ENCODE measurements around the gene MBD4.
"Not testable (repeated sequence)": the region's sequence is repeated elsewhere in the genome, so short reads cannot be mapped to it uniquely, and the experiment has no call there.

MBD4 gene

DNA sequence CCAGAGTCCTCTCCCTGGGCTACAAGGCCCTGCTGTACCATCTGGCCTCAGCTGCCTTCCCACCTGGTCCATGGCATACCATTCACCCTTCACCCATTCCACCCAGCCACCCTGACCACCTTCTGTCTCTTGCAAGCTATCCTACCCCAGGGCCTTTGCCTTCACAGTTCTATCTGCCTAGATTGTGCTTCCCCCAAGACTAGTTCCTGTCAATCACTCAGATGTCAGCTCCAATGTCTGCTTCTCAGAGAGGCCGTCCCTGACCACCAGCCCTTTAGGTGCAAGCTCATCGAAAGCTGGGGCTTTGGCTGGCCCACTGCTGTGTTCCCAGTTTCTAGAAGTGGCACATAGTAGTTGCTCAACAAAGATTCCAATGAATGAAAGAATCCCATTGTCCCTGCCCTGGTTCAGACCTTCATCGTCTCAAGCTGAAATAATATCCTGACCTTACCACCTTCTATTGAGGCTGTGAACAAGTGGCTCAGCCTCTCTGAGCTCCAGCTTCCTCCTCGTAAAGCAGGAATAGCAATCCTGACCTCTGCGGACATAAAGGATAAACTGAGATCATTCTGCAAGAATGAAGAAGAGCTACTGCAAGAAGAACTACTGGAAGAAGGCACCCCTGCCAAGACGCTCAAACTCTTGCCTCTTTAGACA lies 27.1 kb downstream of the MBD4 start:
- DNase-seq (ENCODE audit: low spot score): no peak
- no peak for FAIRE-seq

DNA sequence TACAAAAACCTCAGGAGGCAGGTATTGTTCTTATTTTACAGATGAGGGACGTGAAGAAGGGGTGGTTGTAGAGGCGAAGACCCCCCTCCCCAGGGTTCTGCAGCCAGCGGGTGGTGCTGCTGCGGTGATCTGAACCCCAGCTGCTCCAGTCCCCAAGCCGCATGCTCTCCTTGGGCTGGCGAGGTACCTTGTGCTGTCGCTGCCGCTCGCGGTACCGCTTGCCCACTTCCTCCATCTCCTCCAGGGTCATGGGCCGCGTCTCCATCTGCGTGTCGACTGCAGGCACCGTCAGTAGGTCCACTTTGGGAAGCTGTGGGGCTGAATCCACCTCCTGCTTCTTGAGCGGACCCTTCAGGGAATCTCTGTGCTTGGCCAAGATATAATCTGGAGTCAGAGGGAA lies 28.8 kb downstream of the MBD4 start:
- FAIRE-seq: no peak
- no peak for DNase-seq (ENCODE audit: low spot score)

GRCh38 chr3:129409541-129409940 lies 30.2 kb downstream of the MBD4 start:
- FAIRE-seq (no peak), DNase-seq (ENCODE audit: low spot score) (no peak)

DNA sequence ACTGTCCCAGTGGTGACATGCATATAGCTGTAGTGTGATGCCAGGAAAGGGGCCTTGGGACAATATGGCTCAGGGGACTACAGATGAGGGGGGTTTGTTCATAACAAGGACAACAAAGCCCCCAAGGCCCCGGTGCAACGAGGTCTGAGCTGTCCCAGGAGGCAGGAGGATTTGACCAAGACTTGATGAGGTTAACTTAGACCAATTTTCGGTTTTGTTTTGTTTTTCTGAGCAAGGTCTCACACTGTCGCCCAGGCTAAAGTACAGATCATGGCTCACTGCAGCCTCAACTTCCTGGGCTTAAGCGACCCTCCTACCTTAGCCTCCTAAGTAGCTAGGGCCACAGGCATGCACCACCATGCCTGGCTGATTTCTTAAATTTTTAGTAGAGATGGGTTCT lies 35.1 kb downstream of the MBD4 start:
- FAIRE-seq (no peak), DNase-seq (ENCODE audit: low spot score) (no peak)

DNA sequence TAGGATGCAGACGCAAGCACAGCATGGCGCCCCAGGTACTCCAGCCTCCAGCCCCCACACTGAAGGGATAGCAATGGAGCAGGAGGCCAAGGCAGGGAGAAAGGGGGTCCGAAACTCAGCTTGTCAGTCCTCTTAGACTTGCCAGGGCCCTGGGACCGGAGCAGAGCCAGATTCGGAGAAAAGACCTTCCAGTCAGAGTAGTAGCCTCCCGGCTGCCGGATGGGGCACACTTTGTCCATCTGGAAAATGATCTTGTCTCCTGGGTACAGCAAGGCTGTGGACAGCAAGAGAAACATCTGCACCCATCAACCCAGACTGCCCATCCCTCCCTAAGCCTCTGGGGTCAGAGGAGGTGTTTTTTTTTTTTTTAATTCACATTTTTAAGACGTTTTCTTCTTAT lies 35.6 kb downstream of the MBD4 start:
- DNase-seq (ENCODE audit: low spot score): no peak
- FAIRE-seq: no peak

DNA sequence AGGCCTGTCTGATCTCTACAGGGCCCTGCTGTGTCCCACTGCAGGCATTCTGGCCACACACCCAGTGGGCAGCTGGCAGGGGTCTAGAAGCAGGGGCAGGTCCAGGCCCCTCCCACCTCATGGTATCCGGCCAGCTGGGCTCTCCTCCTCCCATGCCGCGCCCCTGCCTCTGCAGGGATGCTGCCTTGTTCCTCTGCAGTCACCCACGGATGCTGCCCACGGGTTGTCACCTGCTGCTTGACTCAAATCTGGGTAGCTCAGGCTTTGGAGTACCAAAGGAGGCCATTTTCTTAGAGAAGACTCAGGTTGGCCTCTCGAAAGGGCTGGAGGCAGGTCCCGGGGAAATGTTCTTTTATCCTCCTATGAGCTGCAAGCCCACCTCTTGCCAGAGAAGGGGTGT lies 36.3 kb downstream of the MBD4 start:
- FAIRE-seq (no peak), DNase-seq (ENCODE audit: low spot score) (no peak)

DNA sequence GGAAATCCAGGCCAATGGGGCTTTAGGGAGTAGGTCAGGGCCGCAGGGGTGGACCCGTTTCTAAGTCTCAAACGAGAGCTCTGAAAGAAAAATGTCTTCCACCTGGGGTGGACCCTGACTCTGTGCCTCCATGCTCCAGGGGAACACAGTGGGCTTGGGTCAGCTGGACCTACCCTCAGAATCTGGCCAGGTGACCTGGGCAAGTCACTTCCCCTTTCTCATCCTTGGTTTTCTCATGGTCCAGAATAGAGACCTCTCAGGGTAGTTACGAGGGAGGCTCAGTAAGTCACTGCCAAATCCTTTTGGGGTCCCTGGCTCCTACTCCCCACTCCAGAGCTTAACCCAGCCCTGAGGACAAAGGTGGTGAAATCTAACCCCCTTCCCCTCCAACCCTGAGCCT lies 37.1 kb downstream of the MBD4 start:
- FAIRE-seq (no peak), DNase-seq (ENCODE audit: low spot score) (no peak)

GRCh38 chr3:129402210-129402609 lies 37.5 kb downstream of the MBD4 start:
- FAIRE-seq (no peak), DNase-seq (ENCODE audit: low spot score) (no peak)

DNA sequence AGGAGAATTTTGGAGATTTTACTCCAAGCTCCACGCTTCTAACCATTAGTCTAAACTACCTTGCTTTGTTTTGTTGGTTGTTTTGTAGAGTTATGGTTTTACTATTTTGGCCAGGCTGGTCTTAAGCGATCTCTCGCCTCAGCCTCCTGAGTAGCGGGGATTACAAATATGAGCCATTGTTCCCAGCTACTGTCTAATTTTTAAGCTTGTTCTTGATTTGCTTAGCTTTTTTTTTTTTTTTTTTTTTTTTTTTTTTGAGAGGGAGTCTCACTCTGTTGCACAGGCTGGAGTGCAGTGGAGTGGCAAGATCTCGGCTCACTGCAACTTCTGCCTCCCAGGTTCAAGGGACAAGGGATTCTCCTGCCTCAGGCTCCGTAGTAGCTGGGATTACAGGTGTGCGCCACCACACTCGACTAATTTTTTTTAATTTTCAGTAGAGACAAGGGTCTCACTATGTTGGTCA lies 39.8 kb downstream of the MBD4 start:
- no peak for DNase-seq (ENCODE audit: low spot score)
- no peak for FAIRE-seq

DNA sequence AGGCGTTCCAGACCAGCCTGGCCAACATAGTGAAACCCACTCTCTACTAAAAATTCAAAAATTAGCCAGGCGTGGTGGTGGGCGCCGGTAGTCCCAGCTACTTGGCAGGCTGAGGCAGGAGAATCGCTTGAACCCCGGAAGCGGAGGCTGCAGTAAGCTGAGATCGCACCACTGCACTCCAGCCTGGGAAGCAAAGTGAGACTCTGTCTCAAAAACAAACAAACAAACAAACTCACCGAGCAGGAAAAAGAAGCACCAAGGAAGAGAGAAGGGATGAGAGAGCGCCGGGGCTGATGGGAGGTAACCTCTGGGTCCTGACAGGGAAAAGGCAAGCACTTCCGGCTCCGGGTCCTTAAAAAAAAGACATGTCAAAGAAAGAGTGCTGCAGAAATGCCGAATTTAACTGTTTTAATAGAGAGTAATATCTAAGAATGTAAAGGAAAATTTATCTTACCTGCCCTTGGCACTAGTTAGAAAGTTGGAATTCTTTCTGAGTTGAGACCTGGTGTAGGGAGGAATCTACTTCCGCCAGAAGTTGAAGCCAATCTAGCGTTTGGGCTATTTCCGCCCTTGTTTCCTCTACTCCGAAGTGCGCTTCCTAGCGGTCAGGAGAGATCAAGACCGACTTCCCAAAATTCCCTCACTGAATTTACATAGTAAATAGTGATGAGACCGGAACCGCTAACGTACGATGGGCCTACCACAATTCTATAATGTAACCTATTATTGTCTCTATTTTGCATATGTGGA lies 40.4 kb downstream of the MBD4 start:
- no peak for FAIRE-seq
- DNase-seq (ENCODE audit: low spot score): peak; percentile 89

- DNase-seq (ENCODE audit: low spot score): no peak
- FAIRE-seq: no peak
These were observed 41.0 kb downstream of the MBD4 start for GRCh38 chr3:129398803-129399144.

DNA sequence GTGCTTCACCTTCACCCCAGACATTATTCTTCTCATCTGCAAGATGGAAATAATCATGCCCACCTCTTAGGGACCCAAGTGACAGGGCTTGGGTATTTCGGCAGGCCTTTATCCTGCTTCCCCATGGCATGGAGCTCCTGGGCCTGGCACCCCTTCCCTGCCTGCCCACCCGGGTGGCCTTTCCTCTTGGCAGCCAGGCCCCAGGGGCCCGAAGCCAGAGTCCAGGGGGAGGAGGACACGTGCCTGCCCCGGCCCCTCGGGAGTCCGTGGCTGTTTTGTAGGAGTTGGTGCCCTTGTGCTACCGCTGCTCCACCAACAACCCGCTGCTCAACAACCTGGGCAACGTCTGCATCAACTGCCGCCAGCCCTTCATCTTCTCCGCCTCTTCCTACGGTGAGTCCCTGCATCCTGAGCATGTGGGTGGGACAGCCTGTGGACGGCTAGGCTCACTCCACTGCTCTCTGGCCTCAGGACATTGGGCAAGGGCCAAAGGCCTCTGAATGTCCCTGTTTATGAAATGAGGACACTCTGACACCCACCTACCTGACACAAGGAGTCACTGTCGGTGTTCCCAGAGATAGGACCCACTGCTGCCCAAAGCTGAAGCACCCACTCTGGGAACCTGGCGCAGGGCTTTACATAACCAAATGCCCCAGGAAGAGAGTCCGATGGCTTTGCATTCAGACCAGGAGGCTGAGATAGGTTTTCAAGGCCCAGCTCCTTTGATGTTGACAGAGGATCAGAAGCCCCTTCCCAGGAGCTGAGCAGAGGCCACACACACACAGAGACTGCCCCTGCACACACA lies 45.8 kb downstream of the MBD4 start:
- FAIRE-seq; DNase-seq (ENCODE audit: low spot score): not testable (repeated sequence)

DNA sequence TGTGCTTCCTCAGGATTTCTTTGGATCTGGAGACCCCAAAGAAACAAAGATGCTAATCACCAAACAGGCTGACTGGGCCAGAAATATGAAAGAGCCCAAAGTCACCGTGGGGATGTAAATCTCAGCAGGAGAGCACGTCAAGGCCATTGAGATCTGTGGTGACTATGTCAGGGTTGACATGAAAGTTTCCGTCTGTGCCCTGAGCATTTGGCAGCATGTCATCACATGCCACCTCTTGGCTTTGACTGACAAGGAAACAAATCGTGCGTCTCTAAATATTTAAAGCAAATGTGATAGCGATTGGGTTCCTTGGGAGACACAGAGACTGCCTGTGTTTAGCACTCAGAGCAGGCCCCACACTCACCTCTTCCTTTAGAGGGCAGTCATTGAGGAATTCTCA lies 46.5 kb downstream of the MBD4 start:
- no peak for FAIRE-seq
- DNase-seq (ENCODE audit: low spot score): no peak

DNA sequence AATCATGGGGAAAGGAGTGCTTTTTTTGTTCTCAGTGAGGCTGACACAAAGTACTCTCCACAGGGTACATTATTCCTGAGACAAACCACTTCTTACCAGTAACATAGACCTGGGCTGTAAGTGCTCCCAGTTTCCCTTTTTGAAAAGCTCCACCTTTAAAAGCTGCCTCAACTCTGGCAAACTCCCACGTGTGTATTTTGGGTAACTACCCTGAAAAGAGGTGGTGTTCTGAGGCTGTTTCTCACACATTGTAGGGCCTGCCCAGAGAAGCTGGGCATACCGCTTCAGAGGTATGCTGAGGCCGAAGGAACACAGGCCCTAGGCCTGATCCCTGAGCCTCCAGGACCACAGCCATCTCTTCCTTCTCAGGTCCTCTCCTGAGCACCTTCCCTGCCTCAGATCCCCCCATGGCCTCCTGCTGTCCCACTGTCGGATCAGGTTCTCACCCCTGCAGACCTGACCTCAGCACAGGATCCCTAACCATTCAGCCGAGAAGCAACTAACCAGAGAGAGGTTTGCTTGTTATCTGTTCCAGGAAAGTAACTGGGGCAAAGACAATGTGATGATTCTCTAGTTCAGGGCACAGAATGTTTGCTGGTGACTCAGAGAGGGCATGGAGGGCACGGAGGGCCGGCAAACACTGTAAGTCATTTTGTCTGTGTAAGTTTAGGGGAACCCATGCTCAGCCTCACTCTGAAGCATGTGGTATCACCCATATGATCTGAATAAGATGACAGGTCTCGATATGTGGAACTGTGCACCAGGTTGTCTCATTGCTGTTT lies 47.5 kb downstream of the MBD4 start:
- not testable (repeated sequence) for DNase-seq (ENCODE audit: low spot score); FAIRE-seq

GRCh38 chr3:129391583-129391982 lies 48.2 kb downstream of the MBD4 start:
- not testable (repeated sequence) for FAIRE-seq; DNase-seq (ENCODE audit: low spot score)

GRCh38 chr3:129389572-129389937 lies 50.2 kb downstream of the MBD4 start:
- no peak for FAIRE-seq
- no peak for DNase-seq (ENCODE audit: low spot score)

DNA sequence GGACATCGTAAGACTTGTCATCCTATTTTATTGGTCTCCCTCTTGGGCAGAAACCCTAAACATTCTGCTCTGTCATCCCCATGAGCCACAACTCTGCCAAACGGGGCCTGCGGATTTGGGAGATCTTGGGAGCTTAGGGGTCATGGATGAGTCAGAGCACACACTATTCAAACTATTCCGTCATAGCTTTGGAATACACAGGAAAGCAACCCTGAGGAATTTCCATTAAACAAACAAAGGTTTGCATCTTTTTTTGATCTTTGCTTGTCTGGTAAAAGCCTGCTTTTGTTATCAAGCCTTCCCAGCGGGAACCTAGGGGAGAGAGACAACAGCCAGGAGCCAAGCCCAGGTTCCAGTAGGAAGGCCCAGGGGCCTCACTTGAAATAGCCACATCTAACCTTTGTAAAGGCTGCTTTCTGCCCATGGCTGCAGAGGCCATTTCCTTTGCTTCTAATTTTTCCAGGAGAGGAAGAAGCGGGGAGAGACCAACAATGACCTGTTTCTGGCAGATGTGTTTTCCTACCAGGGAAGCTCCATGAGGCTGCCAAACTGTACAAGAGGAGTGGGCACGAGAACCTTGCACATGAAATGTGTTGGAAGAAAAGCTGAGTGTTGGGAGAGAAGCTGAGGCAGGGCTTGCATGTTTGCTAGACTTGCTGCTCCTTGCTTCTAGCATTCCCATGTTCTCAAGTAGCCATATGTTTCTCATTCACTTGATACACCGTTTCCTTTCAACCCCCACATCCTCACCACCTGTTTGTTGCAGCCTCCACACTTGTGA lies 50.8 kb downstream of the MBD4 start:
- DNase-seq (ENCODE audit: low spot score); FAIRE-seq: not testable (repeated sequence)

DNA sequence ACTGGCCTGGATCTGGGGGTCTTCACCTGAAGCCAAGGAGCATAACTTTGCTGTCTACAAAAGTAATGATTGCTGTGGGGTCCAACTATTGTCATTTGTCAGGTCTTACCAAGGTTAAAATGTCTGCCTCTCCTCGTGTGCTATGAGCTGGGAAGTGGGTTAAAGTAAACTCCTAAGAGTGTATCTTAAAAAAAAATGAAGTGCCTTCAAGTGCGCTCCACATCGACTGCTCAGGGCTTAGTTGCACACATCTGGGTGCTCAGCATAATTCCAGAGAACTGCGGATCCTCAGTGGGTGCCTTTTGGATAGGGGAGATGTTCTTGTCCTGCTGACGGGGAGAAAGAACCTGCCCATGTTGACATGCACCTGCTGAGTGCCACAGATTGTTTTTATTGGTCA lies 52.3 kb downstream of the MBD4 start:
- FAIRE-seq (no peak), DNase-seq (ENCODE audit: low spot score) (no peak)

DNA sequence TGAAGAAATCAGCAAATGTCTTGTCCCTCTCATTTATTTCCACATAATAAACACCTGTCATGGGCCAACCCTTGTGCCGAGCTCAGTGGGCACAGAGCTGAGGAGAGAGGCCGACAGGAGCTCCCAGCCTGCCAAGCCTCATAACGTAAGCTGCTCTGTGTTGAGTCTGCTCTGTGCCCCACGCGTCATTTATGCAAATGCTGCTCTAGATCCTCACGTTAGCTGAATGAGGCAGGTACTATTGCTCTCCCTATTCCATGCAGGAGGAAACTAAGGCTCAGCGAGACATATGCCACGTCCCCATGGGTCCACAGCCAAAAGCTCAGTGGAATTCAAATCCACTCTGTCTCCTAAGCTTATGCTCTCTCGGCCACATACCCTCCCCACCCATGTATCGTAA lies 52.8 kb downstream of the MBD4 start:
- FAIRE-seq (no peak), DNase-seq (ENCODE audit: low spot score) (no peak)

DNA sequence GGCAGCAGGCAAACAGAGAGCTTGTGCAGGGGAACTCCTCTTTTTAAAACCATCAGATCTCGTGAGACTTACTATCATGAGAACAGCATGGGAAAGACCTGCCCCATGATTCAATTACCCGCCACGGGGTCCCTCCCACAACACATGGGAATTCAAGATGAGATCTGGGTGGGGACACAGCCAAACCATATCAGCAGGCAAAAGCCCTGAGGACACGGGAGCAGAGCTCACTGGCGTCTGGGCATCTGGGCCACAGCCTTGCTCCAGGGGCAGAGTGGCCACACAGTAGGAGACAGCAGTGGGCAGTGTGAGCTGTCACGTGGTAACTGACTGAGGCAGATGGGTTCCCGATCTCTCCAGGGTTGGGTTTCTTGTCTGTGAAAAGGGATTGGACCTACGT lies 54.2 kb downstream of the MBD4 start:
- FAIRE-seq; DNase-seq (ENCODE audit: low spot score): not testable (repeated sequence)
